Subcutaneous adipose tissue (tissue), 4 donors: ENCODE results near the gene ARHGAP25. TPM values are rescaled to one million over a fixed set of nuclear protein-coding genes. Genes with fewer than 3 reads are reported as not detected.

Source experiments
- CTCF ChIP-seq: fragments of 450-650 bp; IDR thresholded peaks from one replicate; pipeline ENCODE4 v1.5.1; 2016; ENCODE audit warnings: low read depth, mild to moderate bottlenecking, control low read depth, antibody characterized with exemption, moderate library complexity
- total RNA-seq, 4 donors: library from RNA; depleted of rRNA; stranded (reverse); fragments of >200 nt; gene quantifications; one replicate each; pipeline ENCODE4 v1.1.0, GENCODE V29; 2016

ARHGAP25 gene
- total RNA-seq, 4 donors from 2014 or later: 7.3 to 29.7 (median 14.3) TPM

- no peak for TF ChIP-seq CTCF
Measured at GRCh38 chr2:68789603-68790002, 55.0 kb downstream of the ARHGAP25 start.

- TF ChIP-seq CTCF: no peak
Measured at GRCh38 chr2:68790600-68790999, 56.0 kb downstream of the ARHGAP25 start.

GRCh38 chr2:68791914-68792313, 57.3 kb downstream of the ARHGAP25 start:
- TF ChIP-seq CTCF: no peak

GRCh38 chr2:68792751-68793150, 58.1 kb downstream of the ARHGAP25 start:
- no peak for TF ChIP-seq CTCF

- TF ChIP-seq CTCF: no peak
Measured at GRCh38 chr2:68796295-68796905, 61.8 kb downstream of the ARHGAP25 start.

- no peak for TF ChIP-seq CTCF
Measured at GRCh38 chr2:68798569-68798968, 64.0 kb downstream of the ARHGAP25 start.

GRCh38 chr2:68799140-68800026, 64.8 kb downstream of the ARHGAP25 start:
- TF ChIP-seq CTCF: no peak
